ENCODE data around the gene ALG11.

ALG11 gene, protein sequence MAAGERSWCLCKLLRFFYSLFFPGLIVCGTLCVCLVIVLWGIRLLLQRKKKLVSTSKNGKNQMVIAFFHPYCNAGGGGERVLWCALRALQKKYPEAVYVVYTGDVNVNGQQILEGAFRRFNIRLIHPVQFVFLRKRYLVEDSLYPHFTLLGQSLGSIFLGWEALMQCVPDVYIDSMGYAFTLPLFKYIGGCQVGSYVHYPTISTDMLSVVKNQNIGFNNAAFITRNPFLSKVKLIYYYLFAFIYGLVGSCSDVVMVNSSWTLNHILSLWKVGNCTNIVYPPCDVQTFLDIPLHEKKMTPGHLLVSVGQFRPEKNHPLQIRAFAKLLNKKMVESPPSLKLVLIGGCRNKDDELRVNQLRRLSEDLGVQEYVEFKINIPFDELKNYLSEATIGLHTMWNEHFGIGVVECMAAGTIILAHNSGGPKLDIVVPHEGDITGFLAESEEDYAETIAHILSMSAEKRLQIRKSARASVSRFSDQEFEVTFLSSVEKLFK

DNA sequence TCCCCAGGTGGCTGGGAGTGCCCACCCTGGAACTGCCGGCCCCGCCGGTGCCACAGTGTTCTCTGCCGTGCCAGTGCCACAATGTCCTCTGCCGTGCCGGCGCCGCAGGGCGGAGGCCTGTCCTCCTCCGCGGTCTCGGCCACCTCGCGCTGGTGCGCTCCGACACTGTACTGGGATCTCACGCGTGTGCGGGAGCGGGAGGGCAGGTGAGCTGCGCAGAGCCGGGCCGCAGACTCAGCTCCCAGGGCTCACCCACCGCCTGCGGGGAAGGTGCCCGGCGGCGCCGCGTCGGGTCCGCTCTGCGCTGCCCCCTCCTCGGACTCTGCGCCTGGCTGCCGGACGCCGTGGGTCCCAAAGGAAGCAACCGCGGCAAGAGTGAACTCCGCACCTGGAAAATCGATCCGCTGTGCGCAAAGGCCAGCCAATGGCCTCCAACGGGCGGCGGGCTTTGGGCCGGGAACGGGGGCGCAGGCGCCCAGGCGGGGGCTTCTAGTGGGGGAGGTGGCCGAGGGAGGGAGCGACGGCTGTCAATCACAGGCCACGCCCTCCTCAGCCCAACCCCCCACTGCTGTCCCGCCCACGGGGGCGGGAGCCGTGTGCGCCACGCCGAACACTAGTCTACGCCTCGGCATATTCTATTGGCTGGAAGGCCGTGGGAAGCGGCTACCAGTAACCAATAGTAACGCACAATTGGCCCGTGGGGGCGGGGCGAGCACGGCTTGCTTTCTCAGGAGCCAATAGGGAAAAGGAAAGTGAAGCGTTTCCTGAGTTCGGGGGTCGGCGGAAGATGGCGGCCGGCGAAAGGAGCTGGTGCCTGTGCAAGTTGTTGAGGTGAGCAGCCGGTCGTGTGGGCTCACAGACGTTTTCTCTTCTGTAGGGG, at the start of gene ALG11:
Gene ALG11 (plus strand): TSS at position 767 of the 880 bp plus-strand sequence. CDS start 21 bp downstream, at position 788.
- H3K4me3 Mint-ChIP-seq: peak within 1 kb of the TSS; percentile 98
- H3K27me3 Mint-ChIP-seq: peaks cover 48% of the 10 kb centered on the region

DNA sequence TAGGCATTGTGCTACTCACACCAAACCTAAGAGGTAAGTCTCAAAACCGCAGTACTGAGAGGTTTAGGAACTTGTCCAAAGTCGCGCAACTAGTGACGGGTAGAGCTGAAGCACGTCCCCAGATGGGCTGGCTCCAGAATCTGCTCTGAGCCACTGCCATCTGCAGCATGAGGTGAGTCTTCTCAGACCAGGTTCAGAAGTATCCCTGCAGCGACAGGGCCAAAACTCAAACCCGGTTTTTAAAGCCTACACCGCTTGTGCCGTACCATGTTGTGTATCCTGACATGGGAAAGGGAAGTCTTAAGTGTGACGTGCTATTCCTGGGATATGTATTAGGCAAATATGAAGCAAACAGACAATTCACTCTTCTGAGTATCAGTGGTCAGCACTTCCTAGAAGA, 46.0 kb upstream of the ALG11 start:
- peaks cover 63% of the 10 kb centered on the region for H3K4me1 Mint-ChIP-seq
- no peak overlapping the region for H3K27ac Mint-ChIP-seq
- no peak overlapping the region for H3K4me3 Mint-ChIP-seq

More for the DNA sequence above, at the start of gene ALG11:
- no peaks in the 10 kb centered on the region for H3K9me3 Mint-ChIP-seq
- peaks cover 18% of the 10 kb centered on the region for H3K4me1 Mint-ChIP-seq
- peaks cover 7% of the 10 kb centered on the region for H3K36me3 Mint-ChIP-seq
- peak; percentile 100 for DNase-seq
- CTCF ChIA-PET: interaction anchor here (1.0 to 1.4 kb wide), 2 partner anchors 116 to 180 kb away, joined by 3 to 5 read pairs; no protein-coding TSS in a partner anchor
- peak within 1 kb of the TSS; percentile 89 for H3K27ac Mint-ChIP-seq

DNA sequence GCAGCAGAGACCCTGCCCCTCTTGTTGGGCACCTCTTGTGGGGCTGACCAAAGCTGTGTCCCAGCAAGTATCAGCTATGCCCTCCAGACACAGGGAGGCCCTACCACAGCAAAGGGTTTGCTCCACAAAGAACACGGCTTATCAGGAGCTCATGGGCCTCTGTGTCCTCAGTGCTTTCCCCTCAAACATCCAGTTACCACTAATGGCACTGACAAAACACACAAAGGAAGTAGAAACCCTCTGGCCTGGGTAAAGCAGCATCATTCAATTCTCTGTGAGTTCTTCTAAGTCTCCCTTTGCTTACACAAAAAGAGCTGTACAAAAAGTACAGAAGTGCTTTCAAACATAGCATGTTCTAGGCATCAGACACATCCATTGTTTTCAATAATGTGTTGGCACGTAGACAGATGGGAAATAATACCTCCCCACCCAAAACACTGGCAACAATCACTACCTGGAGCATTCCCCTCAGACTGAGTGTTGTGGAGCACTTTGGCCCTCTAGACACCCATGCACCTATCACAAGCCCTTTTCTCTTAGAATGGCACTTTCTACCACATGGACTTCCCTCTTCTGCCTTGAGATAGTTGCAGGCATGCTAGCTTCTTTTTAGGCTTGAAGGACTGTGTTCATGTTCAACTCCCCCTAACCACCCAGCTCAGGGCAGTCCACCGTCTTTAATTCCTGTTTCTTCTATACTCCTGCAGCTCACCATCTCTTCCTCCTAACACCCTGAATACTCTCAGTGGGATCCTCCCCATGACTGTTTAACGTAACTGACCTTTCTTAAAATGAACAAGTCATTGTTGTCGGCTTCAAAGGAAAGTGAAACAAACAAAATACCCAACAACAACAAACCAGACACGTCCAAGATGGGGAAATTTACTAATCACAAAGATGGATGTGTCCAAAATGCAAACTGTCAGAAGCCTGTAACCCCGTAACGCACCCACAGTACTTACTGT, 44.4 kb upstream of the ALG11 start:
- peaks cover 20% of the 10 kb centered on the region for H3K27me3 Mint-ChIP-seq
- peaks cover 52% of the 10 kb centered on the region for H3K4me1 Mint-ChIP-seq
- no peaks in the 10 kb centered on the region for H3K9me3 Mint-ChIP-seq
- CTCF ChIA-PET: no interaction called here
- H3K27ac Mint-ChIP-seq: no peak overlapping the region
- H3K4me3 Mint-ChIP-seq: no peak overlapping the region
- DNase-seq: no peak
- H3K36me3 Mint-ChIP-seq: no peaks in the 10 kb centered on the region

More for the DNA sequence above, 46.0 kb upstream of the ALG11 start:
- Mint-ChIP-seq H3K27me3 (peaks cover 12% of the 10 kb centered on the region), H3K36me3 (no peaks in the 10 kb centered on the region), H3K9me3 (no peaks in the 10 kb centered on the region)
- CTCF ChIA-PET: no interaction called here
- no peak for DNase-seq

DNA sequence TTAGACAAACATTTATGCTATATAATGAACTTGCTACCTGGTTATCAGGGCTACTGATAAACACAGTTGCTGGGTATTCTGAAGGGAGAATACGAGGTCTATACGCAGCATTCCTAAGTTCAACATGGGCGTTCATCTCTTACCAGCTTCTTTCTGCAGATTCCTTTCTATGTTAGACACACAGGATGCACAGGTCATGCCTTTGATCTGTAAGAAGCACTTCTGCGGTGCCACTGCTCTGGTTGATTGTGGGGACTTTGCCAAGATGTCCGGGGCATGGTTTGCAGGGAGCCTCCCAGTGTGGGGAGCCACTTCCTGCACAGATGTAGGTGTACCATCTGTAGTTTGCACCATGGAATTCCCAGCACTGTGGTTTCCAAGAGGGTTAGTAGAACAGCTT, 41.8 kb upstream of the ALG11 start:
- peak overlapping the region; percentile 34 for H3K27ac Mint-ChIP-seq
- peaks cover 21% of the 10 kb centered on the region for H3K27me3 Mint-ChIP-seq
- peak; percentile 52 for DNase-seq
- peaks cover 51% of the 10 kb centered on the region for H3K4me1 Mint-ChIP-seq
- no peaks in the 10 kb centered on the region for H3K9me3 Mint-ChIP-seq
- H3K4me3 Mint-ChIP-seq: no peak overlapping the region
- CTCF ChIA-PET: interaction anchor here (0.9 kb wide), 1 partner anchor 480 kb away, joined by 3 read pairs; the partner anchor contains the start of gene VPS36
- H3K36me3 Mint-ChIP-seq: no peaks in the 10 kb centered on the region

DNA sequence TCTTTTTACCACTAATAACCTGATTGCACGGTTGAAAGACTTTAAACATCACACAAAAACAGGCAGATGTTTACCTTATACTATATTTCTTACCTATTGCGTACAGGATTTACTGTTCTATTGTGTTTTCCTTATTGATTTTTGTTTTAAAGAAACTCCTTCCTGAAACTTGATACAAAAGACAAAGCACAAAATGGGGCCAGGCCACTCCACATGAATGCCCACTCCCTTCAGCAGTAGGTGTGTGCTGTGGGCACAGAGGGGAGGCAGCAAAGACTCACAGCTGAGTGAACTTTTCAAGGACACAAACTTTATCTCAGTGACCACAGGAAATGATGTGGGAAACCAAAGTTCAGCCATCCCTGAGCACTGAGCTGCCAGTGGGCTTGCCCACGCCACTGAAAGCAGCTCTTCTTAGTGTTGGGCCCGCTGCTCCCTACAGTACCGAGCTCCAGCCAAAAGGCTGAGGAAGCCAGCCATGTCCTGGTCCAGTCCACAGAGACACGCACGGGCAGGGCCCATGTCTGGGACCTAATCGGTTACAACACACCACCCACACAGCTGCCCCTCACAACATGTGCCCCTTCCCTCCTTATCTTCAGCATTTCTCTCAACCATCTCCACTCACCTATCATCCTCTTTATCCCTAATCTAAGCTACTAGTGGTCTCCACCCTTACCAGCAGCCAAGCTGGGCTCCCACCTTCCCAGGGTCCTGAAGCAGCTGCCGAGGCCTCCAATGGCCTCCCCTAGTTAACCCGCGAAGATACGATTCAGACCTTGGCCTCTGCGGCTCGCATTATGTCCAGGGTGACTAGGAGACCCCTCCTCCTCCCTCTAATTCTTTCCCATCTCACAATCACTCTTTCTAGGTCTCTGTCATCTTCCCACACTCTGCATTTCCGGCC, 40.4 kb upstream of the ALG11 start:
- peaks cover 21% of the 10 kb centered on the region for H3K27me3 Mint-ChIP-seq
- no peak overlapping the region for H3K27ac Mint-ChIP-seq
- no peak overlapping the region for H3K4me3 Mint-ChIP-seq
- H3K9me3 Mint-ChIP-seq: no peaks in the 10 kb centered on the region
- DNase-seq: no peak
- CTCF ChIA-PET: no interaction called here
- H3K4me1 Mint-ChIP-seq: peaks cover 38% of the 10 kb centered on the region
- H3K36me3 Mint-ChIP-seq: no peaks in the 10 kb centered on the region

DNA sequence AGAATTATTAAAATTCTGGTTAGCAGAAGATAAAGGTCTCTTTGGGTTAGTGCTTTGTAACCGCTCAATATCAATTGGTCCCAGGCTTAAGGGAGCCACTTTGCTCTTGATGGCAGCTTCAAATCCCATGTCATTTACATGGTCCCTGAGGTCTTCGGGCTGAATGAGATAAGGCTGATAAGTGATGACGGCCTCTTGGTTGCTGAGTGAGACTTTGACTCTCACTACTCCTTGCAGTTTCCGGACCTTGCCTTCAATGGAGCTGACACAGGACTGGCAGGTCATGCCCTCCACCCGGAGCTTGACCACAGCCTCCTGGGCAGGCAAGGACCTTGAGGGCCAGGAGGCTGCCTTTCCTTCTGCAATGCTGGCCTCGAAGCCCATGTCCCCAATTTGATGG, 37.7 kb upstream of the ALG11 start:
- CTCF ChIA-PET: no interaction called here
- no peak for DNase-seq
- peaks cover 21% of the 10 kb centered on the region for H3K27me3 Mint-ChIP-seq
- H3K27ac Mint-ChIP-seq: no peak overlapping the region
- peaks cover 19% of the 10 kb centered on the region for H3K4me1 Mint-ChIP-seq
- H3K4me3 Mint-ChIP-seq: no peak overlapping the region
- H3K36me3 Mint-ChIP-seq: no peaks in the 10 kb centered on the region
- H3K9me3 Mint-ChIP-seq: no peaks in the 10 kb centered on the region

DNA sequence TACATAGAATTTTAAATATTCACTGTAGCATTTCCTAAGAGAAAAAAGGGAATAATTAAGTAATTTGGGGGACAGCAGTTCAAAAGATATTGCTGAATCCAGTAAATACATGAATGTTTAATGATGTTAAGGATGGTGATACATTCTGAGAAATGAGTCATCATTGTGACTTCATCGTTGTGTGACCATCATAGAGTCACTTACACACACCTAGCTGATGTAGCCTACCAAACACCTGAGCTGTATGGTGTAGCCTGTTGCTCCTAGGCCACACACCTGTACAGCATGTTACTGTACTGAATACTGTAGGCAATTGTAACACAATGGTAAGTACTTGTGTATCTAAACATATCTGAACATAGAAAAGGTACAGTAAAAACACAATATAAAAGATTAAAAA, 35.8 kb upstream of the ALG11 start:
- H3K4me1 Mint-ChIP-seq: peaks cover 2% of the 10 kb centered on the region
- peaks cover 18% of the 10 kb centered on the region for H3K27me3 Mint-ChIP-seq
- no peak for DNase-seq
- no peak overlapping the region for H3K4me3 Mint-ChIP-seq
- no peak overlapping the region for H3K27ac Mint-ChIP-seq
- CTCF ChIA-PET: interaction anchor here (1.5 kb wide), 1 partner anchor 153 kb away, joined by 3 read pairs; no protein-coding TSS in a partner anchor
- H3K36me3 Mint-ChIP-seq: no peaks in the 10 kb centered on the region
- H3K9me3 Mint-ChIP-seq: no peaks in the 10 kb centered on the region

DNA sequence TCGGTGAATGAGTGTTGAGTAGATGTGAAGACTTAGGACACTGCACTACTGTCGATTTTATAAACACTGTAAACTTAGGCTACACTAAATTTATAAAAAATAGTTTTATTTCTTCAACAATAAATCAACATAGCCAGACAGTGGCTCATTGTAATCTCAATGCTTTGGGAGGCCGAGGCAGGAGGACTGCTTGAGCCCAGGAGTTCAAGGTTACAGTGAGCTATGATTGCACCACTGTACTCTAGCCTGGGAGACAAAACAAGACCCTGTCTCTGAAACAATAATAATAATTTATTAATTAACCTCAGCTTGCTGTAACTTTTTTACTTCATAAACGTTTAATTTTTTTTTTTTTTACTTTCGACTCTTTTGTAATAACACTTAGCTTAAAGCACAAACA, 35.3 kb upstream of the ALG11 start:
- Mint-ChIP-seq H3K27me3 (peaks cover 16% of the 10 kb centered on the region), H3K36me3 (no peaks in the 10 kb centered on the region), H3K4me3 (no peak overlapping the region), H3K27ac (no peak overlapping the region), H3K9me3 (no peaks in the 10 kb centered on the region), H3K4me1 (no peaks in the 10 kb centered on the region)
- no peak for DNase-seq
- CTCF ChIA-PET: interaction anchor here (1.0 to 1.5 kb wide), 2 partner anchors 21 to 153 kb away, joined by 3 read pairs; no protein-coding TSS in a partner anchor

DNA sequence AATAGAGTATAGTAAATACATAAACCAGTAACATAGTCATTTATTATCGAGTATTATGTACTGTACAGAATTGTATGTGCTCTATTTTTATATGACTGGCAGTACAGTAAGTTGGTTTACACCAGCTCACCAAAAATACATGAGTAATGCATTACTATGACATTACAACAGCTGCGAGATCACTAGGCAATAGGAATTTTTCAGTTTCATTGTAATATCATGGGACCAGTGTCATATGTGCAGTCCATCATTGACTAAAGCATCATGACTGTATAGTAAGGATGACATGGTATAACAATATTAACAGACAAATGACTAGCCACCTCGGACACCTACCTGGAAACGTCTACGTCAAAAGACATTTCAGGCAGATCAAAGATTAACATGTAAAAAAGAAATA, 34.6 kb upstream of the ALG11 start:
- H3K27ac Mint-ChIP-seq: no peak overlapping the region
- H3K4me3 Mint-ChIP-seq: no peak overlapping the region

DNA sequence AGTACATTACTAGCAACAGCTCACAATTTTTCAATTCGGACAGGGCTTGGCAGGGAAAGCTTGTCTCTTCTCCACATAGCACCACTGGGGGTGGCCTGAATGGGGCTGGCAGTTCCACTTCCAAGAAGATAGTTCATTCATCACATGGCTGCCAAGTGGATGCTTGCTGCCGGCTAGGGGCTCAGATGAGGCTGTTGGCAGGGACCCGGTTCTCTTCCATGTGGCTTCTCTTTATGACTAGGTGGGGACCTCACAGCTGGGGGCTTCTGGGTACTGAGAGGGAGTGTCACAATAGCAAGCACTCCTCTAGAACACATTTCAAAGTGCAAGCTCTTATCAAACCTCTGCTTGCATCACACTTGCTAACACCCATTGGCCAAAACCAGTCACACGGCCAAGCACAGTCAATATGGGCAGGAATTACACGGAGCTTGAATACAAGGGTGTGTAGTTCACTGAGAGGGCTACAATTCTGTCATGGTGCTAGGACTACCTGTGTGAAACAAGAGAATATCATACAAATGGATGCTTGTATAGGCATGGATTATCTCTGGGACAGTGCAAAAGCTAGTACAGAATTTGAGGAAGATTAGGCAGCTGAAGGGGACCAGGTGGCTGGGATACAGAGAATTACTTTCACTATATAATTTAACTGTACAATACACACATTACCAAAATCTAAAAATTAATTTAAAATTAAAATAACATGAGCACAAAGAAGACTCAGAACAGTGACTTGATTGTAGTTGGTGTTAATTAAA, 33.2 kb upstream of the ALG11 start:
- Mint-ChIP-seq H3K9me3 (no peaks in the 10 kb centered on the region), H3K27me3 (peaks cover 16% of the 10 kb centered on the region), H3K36me3 (no peaks in the 10 kb centered on the region), H3K27ac (no peak overlapping the region), H3K4me1 (no peaks in the 10 kb centered on the region), H3K4me3 (no peak overlapping the region)
- CTCF ChIA-PET: no interaction called here
- DNase-seq: no peak

More for the DNA sequence above, 34.6 kb upstream of the ALG11 start:
- Mint-ChIP-seq H3K36me3 (no peaks in the 10 kb centered on the region), H3K4me1 (no peaks in the 10 kb centered on the region), H3K27me3 (peaks cover 10% of the 10 kb centered on the region), H3K9me3 (no peaks in the 10 kb centered on the region)
- CTCF ChIA-PET: interaction anchor here (1.0 kb wide), 1 partner anchor 20 kb away, joined by 3 read pairs; no protein-coding TSS in a partner anchor
- no peak for DNase-seq

DNA sequence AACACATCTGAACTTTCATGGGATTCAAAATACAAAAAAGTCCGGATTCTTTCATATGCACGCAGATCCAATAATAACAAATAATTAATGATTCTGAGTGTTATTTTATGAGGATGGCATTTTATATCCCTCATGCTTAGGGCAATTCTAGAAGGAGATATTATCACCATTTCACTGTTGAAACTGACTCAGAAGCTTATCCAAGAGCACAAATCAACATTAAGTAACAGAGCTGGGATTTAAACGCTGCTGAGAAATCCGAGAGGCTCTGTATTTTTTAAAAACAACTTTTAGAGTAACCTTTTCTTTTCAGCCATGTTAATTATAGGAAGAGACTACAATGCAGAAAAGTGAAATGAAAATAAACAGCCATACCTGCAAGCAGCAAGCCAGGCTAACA, 31.3 kb upstream of the ALG11 start:
- Mint-ChIP-seq H3K4me3 (no peak overlapping the region), H3K4me1 (no peaks in the 10 kb centered on the region), H3K27ac (no peak overlapping the region), H3K9me3 (no peaks in the 10 kb centered on the region), H3K27me3 (peaks cover 9% of the 10 kb centered on the region), H3K36me3 (no peaks in the 10 kb centered on the region)
- no peak for DNase-seq
- CTCF ChIA-PET: interaction anchor here (0.8 kb wide), 1 partner anchor 1357 kb away, joined by 3 read pairs; no protein-coding TSS in a partner anchor

DNA sequence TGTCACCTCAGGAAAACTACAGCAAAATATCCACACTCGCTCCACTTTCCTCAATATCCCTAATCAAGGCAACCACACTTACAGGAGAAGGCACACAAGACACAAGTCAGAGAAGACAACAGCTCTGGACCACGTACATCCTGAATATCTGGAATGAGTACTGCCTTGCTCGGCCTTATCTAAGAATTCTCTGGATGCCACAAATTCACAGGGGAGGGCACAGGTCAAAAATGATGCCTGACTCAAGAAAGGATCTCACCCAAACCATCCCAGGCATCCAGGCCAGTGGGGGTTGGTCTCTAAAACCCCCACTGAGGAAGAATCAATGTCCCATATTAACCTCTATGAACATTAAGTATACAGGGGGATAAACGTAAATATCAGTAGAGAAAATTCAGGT, 30.8 kb upstream of the ALG11 start:
- no peak for DNase-seq
- H3K27ac Mint-ChIP-seq: no peak overlapping the region

More for the DNA sequence above, 30.8 kb upstream of the ALG11 start:
- H3K36me3 Mint-ChIP-seq: no peaks in the 10 kb centered on the region
- CTCF ChIA-PET: interaction anchor here (0.8 to 1.2 kb wide), 2 partner anchors 58 to 1357 kb away, joined by 3 to 4 read pairs; no protein-coding TSS in a partner anchor
- no peaks in the 10 kb centered on the region for H3K9me3 Mint-ChIP-seq
- H3K4me3 Mint-ChIP-seq: no peak overlapping the region
- H3K27me3 Mint-ChIP-seq: peaks cover 13% of the 10 kb centered on the region
- no peaks in the 10 kb centered on the region for H3K4me1 Mint-ChIP-seq

All from activated naive CD4-positive, alpha-beta T cell treated with anti-CD3 and anti-CD28 coated beads, Interleukin-2, amount 10 ng/mL, durations not matched to agents 7 days and 5 days (primary cell).